Measurements from ENCODE around the gene MICAL2.

GRCh38 chr11:12150831-12151382 is 40.5 kb downstream of the MICAL2 start:
- TF ChIP-seq, protein P1, sequence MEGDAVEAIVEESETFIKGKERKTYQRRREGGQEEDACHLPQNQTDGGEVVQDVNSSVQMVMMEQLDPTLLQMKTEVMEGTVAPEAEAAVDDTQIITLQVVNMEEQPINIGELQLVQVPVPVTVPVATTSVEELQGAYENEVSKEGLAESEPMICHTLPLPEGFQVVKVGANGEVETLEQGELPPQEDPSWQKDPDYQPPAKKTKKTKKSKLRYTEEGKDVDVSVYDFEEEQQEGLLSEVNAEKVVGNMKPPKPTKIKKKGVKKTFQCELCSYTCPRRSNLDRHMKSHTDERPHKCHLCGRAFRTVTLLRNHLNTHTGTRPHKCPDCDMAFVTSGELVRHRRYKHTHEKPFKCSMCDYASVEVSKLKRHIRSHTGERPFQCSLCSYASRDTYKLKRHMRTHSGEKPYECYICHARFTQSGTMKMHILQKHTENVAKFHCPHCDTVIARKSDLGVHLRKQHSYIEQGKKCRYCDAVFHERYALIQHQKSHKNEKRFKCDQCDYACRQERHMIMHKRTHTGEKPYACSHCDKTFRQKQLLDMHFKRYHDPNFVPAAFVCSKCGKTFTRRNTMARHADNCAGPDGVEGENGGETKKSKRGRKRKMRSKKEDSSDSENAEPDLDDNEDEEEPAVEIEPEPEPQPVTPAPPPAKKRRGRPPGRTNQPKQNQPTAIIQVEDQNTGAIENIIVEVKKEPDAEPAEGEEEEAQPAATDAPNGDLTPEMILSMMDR (IDR thresholded peaks at IDR 0.05), result no peak
- TF ChIP-seq POLR2A (IDR thresholded peaks at IDR 0.05), result no peak
